NCI-H524 treated with DMSO at 0.1 percent for 48 hours (cell line): ENCODE measurements around the gene LY6G5B.

Experiments
- DNase-seq: peaks from one replicate; lab custom pipeline; 2025; lab: John Stamatoyannopoulos, UW

The LY6G5B gene

GRCh38 chr6:31669676-31670075, at the start of gene LY6G5B:
TSS of gene LY6G5B (plus strand) at chr6:31669976. CDS start at chr6:31670951, 975 bp downstream.
- no peak for DNase-seq

- DNase-seq, result no peak
Observed at GRCh38 chr6:31620586-31621319, 49.0 kb upstream of the LY6G5B start, which contains the start of gene PRRC2A. TSS of gene PRRC2A (plus strand) at chr6:31620715. CDS start at chr6:31622790, 2,075 bp downstream.

GRCh38 chr6:31621320-31621939, 48.3 kb upstream of the LY6G5B start:
- DNase-seq, result no peak

- no peak for DNase-seq
Observed at GRCh38 chr6:31621991-31622390, 47.8 kb upstream of the LY6G5B start.

- DNase-seq, result no peak
Observed at GRCh38 chr6:31622684-31623091, 47.1 kb upstream of the LY6G5B start.

- no peak for DNase-seq
Observed at GRCh38 chr6:31624070-31624469, 45.7 kb upstream of the LY6G5B start.

GRCh38 chr6:31626952-31627351, 42.8 kb upstream of the LY6G5B start:
- no peak for DNase-seq

- DNase-seq, result no peak
Observed at GRCh38 chr6:31627690-31628287, 42.0 kb upstream of the LY6G5B start.

- no peak for DNase-seq
Observed at GRCh38 chr6:31629014-31629413, 40.8 kb upstream of the LY6G5B start.

GRCh38 chr6:31630177-31630934, 39.4 kb upstream of the LY6G5B start:
- DNase-seq, result no peak

GRCh38 chr6:31631209-31631608, 38.6 kb upstream of the LY6G5B start:
- DNase-seq, result no peak

- DNase-seq, result no peak
Observed at GRCh38 chr6:31631681-31632278, 38.0 kb upstream of the LY6G5B start.

- DNase-seq, result no peak
Observed at GRCh38 chr6:31632279-31632946, 37.4 kb upstream of the LY6G5B start.

GRCh38 chr6:31633447-31633846, 36.3 kb upstream of the LY6G5B start:
- no peak for DNase-seq

- DNase-seq, result no peak
Observed at GRCh38 chr6:31634131-31634530, 35.6 kb upstream of the LY6G5B start.

GRCh38 chr6:31634969-31635575, 34.7 kb upstream of the LY6G5B start:
- no peak for DNase-seq

GRCh38 chr6:31636698-31637596, 32.8 kb upstream of the LY6G5B start:
- no peak for DNase-seq

GRCh38 chr6:31639043-31639442, 30.7 kb upstream of the LY6G5B start:
- DNase-seq, result no peak

GRCh38 chr6:31639449-31639861, 30.3 kb upstream of the LY6G5B start:
- DNase-seq, result no peak

- no peak for DNase-seq
Observed at GRCh38 chr6:31640612-31641011, 29.2 kb upstream of the LY6G5B start.
